ENCODE data around the gene RIMKLB.
A peak's percentile ranks its signal among the peaks of the same experiment; 100 is the strongest.

Gene RIMKLB

GRCh38 chr12:8697476-8698131 is at the start of gene RIMKLB:
TSS of gene RIMKLB (plus strand) at chr12:8697991. CDS start at chr12:8713867, 15,876 bp downstream.
- DNase-seq, result peak; percentile 81

- no peak for DNase-seq
These were observed 49.1 kb upstream of the RIMKLB start for GRCh38 chr12:8648576-8649205.

- DNase-seq, result no peak
These were observed 42.4 kb upstream of the RIMKLB start for GRCh38 chr12:8655421-8655820.

GRCh38 chr12:8658346-8658745 is 39.4 kb upstream of the RIMKLB start:
- no peak for DNase-seq

- DNase-seq, result no peak
These were observed 36.8 kb upstream of the RIMKLB start for GRCh38 chr12:8661016-8661415.

- no peak for DNase-seq
These were observed 36.0 kb upstream of the RIMKLB start for GRCh38 chr12:8661751-8662150.

- DNase-seq, result no peak
These were observed 35.2 kb upstream of the RIMKLB start, which contains the start of gene MFAP5 for GRCh38 chr12:8662593-8662992. TSS of gene MFAP5 (minus strand) at chr12:8662826. CDS start at chr12:8662104, 722 bp downstream.

GRCh38 chr12:8664228-8664913 is 33.4 kb upstream of the RIMKLB start:
- DNase-seq, result no peak

GRCh38 chr12:8665759-8666158 is 32.0 kb upstream of the RIMKLB start:
- no peak for DNase-seq

GRCh38 chr12:8667270-8667669 is 30.5 kb upstream of the RIMKLB start:
- DNase-seq, result no peak

GRCh38 chr12:8668441-8668840 is 29.4 kb upstream of the RIMKLB start:
- no peak for DNase-seq

GRCh38 chr12:8672381-8672780 is 25.4 kb upstream of the RIMKLB start:
- DNase-seq, result no peak

GRCh38 chr12:8675591-8676036 is 22.2 kb upstream of the RIMKLB start:
- no peak for DNase-seq

- DNase-seq, result no peak
These were observed 21.1 kb upstream of the RIMKLB start for GRCh38 chr12:8676651-8677050.

GRCh38 chr12:8677362-8677761 is 20.4 kb upstream of the RIMKLB start:
- DNase-seq, result no peak

GRCh38 chr12:8678661-8679111 is 19.1 kb upstream of the RIMKLB start:
- no peak for DNase-seq

- DNase-seq, result no peak
These were observed 17.3 kb upstream of the RIMKLB start for GRCh38 chr12:8680533-8680932.

GRCh38 chr12:8681129-8681884 is 16.5 kb upstream of the RIMKLB start:
- DNase-seq, result no peak

GRCh38 chr12:8685051-8685450 is 12.7 kb upstream of the RIMKLB start:
- DNase-seq, result no peak

GRCh38 chr12:8687846-8688601 is 9.8 kb upstream of the RIMKLB start:
- peak; percentile 51 for DNase-seq

- DNase-seq, result no peak
These were observed 8.1 kb upstream of the RIMKLB start for GRCh38 chr12:8689681-8690080.

GRCh38 chr12:8692573-8692972 is 5.2 kb upstream of the RIMKLB start:
- DNase-seq, result peak; percentile 78
